22Rv1 (cell line): ENCODE results near the gene RDH14.

Source experiments
- ZFX ChIP-seq: fragments of 450-650 bp; IDR thresholded peaks from 2 replicates; pipeline ENCODE4 v1.6.1; 2017; ENCODE audit warnings: antibody characterized with exemption, borderline replicate concordance
- TF ChIP-seq, protein P1 (sequence below): fragments of 450-650 bp; IDR thresholded peaks from 2 replicates; pipeline ENCODE4 v1.5.1; 2017; ENCODE audit warnings: mild to moderate bottlenecking

DNA sequence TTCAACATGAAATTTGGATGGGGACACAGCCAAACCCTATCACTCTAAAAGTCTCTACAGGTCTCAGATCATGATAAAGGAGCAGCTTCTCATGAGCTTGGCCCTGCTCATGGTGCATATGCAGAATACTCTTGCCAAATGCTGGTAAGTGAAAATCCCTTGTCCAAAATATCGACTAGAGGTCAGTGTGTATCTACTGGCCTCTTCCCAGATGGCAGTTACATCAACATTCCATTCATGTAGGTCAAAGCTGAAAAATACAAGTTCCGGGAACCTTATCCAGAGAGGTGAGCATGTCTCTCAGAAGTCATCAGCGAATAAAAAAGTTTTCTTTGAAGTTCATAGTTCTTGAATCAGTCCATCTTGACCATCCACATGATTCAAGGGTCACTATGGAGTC, 36.5 kb upstream of the RDH14 start:
- TF ChIP-seq, protein P1, sequence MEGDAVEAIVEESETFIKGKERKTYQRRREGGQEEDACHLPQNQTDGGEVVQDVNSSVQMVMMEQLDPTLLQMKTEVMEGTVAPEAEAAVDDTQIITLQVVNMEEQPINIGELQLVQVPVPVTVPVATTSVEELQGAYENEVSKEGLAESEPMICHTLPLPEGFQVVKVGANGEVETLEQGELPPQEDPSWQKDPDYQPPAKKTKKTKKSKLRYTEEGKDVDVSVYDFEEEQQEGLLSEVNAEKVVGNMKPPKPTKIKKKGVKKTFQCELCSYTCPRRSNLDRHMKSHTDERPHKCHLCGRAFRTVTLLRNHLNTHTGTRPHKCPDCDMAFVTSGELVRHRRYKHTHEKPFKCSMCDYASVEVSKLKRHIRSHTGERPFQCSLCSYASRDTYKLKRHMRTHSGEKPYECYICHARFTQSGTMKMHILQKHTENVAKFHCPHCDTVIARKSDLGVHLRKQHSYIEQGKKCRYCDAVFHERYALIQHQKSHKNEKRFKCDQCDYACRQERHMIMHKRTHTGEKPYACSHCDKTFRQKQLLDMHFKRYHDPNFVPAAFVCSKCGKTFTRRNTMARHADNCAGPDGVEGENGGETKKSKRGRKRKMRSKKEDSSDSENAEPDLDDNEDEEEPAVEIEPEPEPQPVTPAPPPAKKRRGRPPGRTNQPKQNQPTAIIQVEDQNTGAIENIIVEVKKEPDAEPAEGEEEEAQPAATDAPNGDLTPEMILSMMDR = no peak
- TF ChIP-seq ZFX = no peak
